Measurements from ENCODE around the gene RIT1. TPM values are rescaled to one million over a fixed set of nuclear protein-coding genes. Genes with fewer than 3 reads are reported as not detected.

Gene RIT1
- total and polyA plus RNA-seq, 9 donors, result 8.6 to 26.9 (median 21.0) TPM

- H3K4me1 ChIP-seq (ENCODE audit: insufficient read depth), result peaks cover 4% of the 10 kb centered on the region
- H3K36me3 ChIP-seq, result no peaks in the 10 kb centered on the region
- WGBS, 3 donors, result 96 to 99% (median 97%) methylated on average over 2 of the region's 2 CpGs
- no peaks in the 10 kb centered on the region for H3K27me3 ChIP-seq
- no peak for DNase-seq
- H3K9me3 ChIP-seq, result no peaks in the 10 kb centered on the region
- no peak for TF ChIP-seq CTCF (IDR thresholded peaks at IDR 0.05)
- no peak for TF ChIP-seq POLR2A (IDR thresholded peaks at IDR 0.05)
- no peak for TF ChIP-seq EP300 (IDR thresholded peaks at IDR 0.05)
- intact Hi-C loops (cut with DNase I), result loop anchor here in 1 of 4 donors (5.0 kb wide), 1 partner anchor 115 kb away; the partner anchor contains the start of gene ARHGEF2
- H3K27ac ChIP-seq, result no peak overlapping the region
- H3K4me3 ChIP-seq, result no peak overlapping the region
These were observed 49.3 kb downstream of the RIT1 start for GRCh38 chr1:155861896-155862295.

- peak overlapping the region; percentile 88 to 89 for H3K27ac ChIP-seq
- peak overlapping the region; percentile 39 for H3K4me3 ChIP-seq
- peaks cover 7% of the 10 kb centered on the region for H3K4me1 ChIP-seq (ENCODE audit: insufficient read depth)
- TF ChIP-seq CTCF (IDR thresholded peaks at IDR 0.05) (no peak), POLR2A (IDR thresholded peaks at IDR 0.05) (no peak), EP300 (IDR thresholded peaks at IDR 0.05) (no peak)
- 33 to 55% (median 42%) methylated on average over 2 of the region's 2 CpGs for WGBS, 3 donors
- no peaks in the 10 kb centered on the region for H3K27me3 ChIP-seq
- intact Hi-C loops (cut with DNase I), result loop anchor here in 1 of 4 donors (5.0 kb wide), 1 partner anchor 116 kb away; the partner anchor contains the start of gene ARHGEF2
- no peaks in the 10 kb centered on the region for H3K36me3 ChIP-seq
- no peaks in the 10 kb centered on the region for H3K9me3 ChIP-seq
- DNase-seq, result no peak
These were observed 50.1 kb downstream of the RIT1 start for GRCh38 chr1:155860970-155861510.

- peak; percentile 88 to 92 (median 90) for DNase-seq
- 1 to 2% (median 2%) methylated on average over 35 of the region's 35 CpGs for WGBS, 3 donors
- H3K27me3 ChIP-seq, result no peaks in the 10 kb centered on the region
- H3K36me3 ChIP-seq, result no peaks in the 10 kb centered on the region
- H3K27ac ChIP-seq, result peak overlapping the region; percentile 88 to 89
- H3K4me3 ChIP-seq, result peak overlapping the region; percentile 39
- intact Hi-C loops (cut with DNase I), result loop anchor here in 1 of 4 donors (5.0 kb wide), 1 partner anchor 117 kb away; the partner anchor contains the start of gene ARHGEF2
- H3K9me3 ChIP-seq, result no peaks in the 10 kb centered on the region
- peak; percentile 47 for TF ChIP-seq POLR2A (IDR thresholded peaks at IDR 0.05)
- no peak for TF ChIP-seq EP300 (IDR thresholded peaks at IDR 0.05)
- TF ChIP-seq CTCF (IDR thresholded peaks at IDR 0.05), result peak in 1 of 3 donors; percentile 15
- peaks cover 7% of the 10 kb centered on the region for H3K4me1 ChIP-seq (ENCODE audit: insufficient read depth)
These were observed 51.0 kb downstream of the RIT1 start for GRCh38 chr1:155859881-155860871.

- 0 to 2% (median 1%) methylated on average over 32 to 33 of the region's 33 CpGs for WGBS, 3 donors
- Histone ChIP-seq H3K4me1 (ENCODE audit: insufficient read depth) (peaks cover 7% of the 10 kb centered on the region), H3K27me3 (no peaks in the 10 kb centered on the region), H3K36me3 (no peaks in the 10 kb centered on the region), H3K4me3 (peak within 1 kb of the TSS; percentile 45), H3K27ac (peak within 1 kb of the TSS; percentile 88 to 89), H3K9me3 (no peaks in the 10 kb centered on the region)
- intact Hi-C loops (cut with DNase I), result no loop called here
- TF ChIP-seq POLR2A (IDR thresholded peaks at IDR 0.05) (peak; percentile 51), CTCF (IDR thresholded peaks at IDR 0.05) (no peak), EP300 (IDR thresholded peaks at IDR 0.05) (no peak)
- peak; percentile 96 to 97 (median 96) for DNase-seq
These were observed 51.8 kb downstream of the RIT1 start, which contains the start of gene SYT11 for GRCh38 chr1:155859234-155859829. Gene SYT11 (plus strand): TSS chr1:155859567. CDS start chr1:155859762, 195 bp downstream.
